WTC11 (cell line): ENCODE measurements around the gene GNA12. TPM values are rescaled to one million over a fixed set of nuclear protein-coding genes. Genes with fewer than 3 reads are reported as not detected.

Experiments used
- ATAC-seq: fragments of 200-7000 bp; cut with Tn5 transposase; 2 replicates; pipeline ENCODE4 v1.10.0; 2021; ENCODE audit warnings: mild to moderate bottlenecking, moderate library complexity
- CTCF ChIA-PET: fragments of 300-600 bp; sonication (Branson Sonifier 250); formaldehyde crosslinking; loops from one replicate; lab custom pipeline; 2021; ENCODE audit warnings: antibody characterized with exemption; lab: Charles Lee
- POLR2A ChIA-PET: fragments of 350-600 bp; sonication (Branson Sonifier 250); formaldehyde crosslinking; loops from one replicate; lab custom pipeline; 2021; ENCODE audit warnings: antibody characterized with exemption; lab: Charles Lee
- DNase-seq: peaks from one replicate; pipeline ENCODE4 v3.0.0; 2021; ENCODE audit warnings: low spot score
- H3K27ac Mint-ChIP-seq: 2 replicates; pipeline ENCODE4 v1.8.0; 2021; ENCODE audit warnings: mixed read lengths
- H3K27me3 Mint-ChIP-seq: 2 replicates; pipeline ENCODE4 v1.8.0; 2021; ENCODE audit warnings: low read depth, mild to moderate bottlenecking, moderate library complexity, mixed read lengths
- H3K36me3 Mint-ChIP-seq: 2 replicates; pipeline ENCODE4 v1.8.0; 2021; ENCODE audit warnings: mixed read lengths
- H3K4me1 Mint-ChIP-seq: 2 replicates; pipeline ENCODE4 v1.8.0; 2022; ENCODE audit warnings: mixed read lengths
- H3K4me3 Mint-ChIP-seq: 2 replicates; pipeline ENCODE4 v1.8.0; 2021; ENCODE audit warnings: mild to moderate bottlenecking, moderate library complexity, mixed read lengths
- H3K9me3 Mint-ChIP-seq: 2 replicates; pipeline ENCODE4 v1.8.0; 2021; ENCODE audit warnings: mixed read lengths
- KAT7 ChIP-seq: sonication (generic); formaldehyde crosslinking; IDR thresholded peaks from 2 replicates; pipeline ENCODE4 v1.8.1; 2023; ENCODE audit warnings: missing genetic modification reagents, mild to moderate bottlenecking, borderline replicate concordance
- MXD4 ChIP-seq: fragments of 250-450 bp; sonication (Bioruptor Pico); IDR thresholded peaks from 2 replicates; pipeline ENCODE4 v1.8.0; 2021; ENCODE audit warnings: mild to moderate bottlenecking, moderate library complexity, borderline replicate concordance
- NFATC4 ChIP-seq: fragments of 250-450 bp; sonication (Bioruptor Pico); IDR thresholded peaks from 2 replicates; pipeline ENCODE4 v1.9.0; 2021; ENCODE audit warnings: mild to moderate bottlenecking
- SMAD3 ChIP-seq: sonication (generic); formaldehyde crosslinking; IDR thresholded peaks from 2 replicates; pipeline ENCODE4 v1.8.0; 2022; ENCODE audit warnings: missing genetic modification reagents, mild to moderate bottlenecking, borderline replicate concordance
- SOX15 ChIP-seq: fragments of 250-450 bp; sonication (Bioruptor Pico); IDR thresholded peaks from 2 replicates; pipeline ENCODE4 v1.9.0; 2021; ENCODE audit warnings: mild to moderate bottlenecking
- TEAD4 ChIP-seq: sonication (generic); formaldehyde crosslinking; IDR thresholded peaks from 2 replicates; pipeline ENCODE4 v1.8.0; 2022; ENCODE audit warnings: mild to moderate bottlenecking, missing genetic modification reagents
- ZBTB21 ChIP-seq: sonication (generic); formaldehyde crosslinking; IDR thresholded peaks from 2 replicates; pipeline ENCODE4 v1.8.1; 2023; ENCODE audit warnings: mild to moderate bottlenecking, missing genetic modification reagents, borderline replicate concordance
- total RNA-seq: library from RNA; stranded (reverse); gene quantifications from 3 replicates; pipeline ENCODE4 v1.2.3, GENCODE V29; 2021
- TF ChIP-seq, protein P1 (sequence below): fragments of 200-600 bp; IDR thresholded peaks from 2 replicates; pipeline ENCODE4 v1.8.0; 2022; ENCODE audit warnings: antibody characterized with exemption
- TF ChIP-seq, protein P2 (sequence below): sonication (generic); formaldehyde crosslinking; IDR thresholded peaks from 2 replicates; pipeline ENCODE4 v1.8.1; 2022; ENCODE audit warnings: low read depth, mild to moderate bottlenecking, moderate library complexity, missing genetic modification reagents, borderline replicate concordance
- TF ChIP-seq, protein P3 (sequence below): sonication (generic); formaldehyde crosslinking; IDR thresholded peaks from 2 replicates; pipeline ENCODE4 v1.8.1; 2023; ENCODE audit warnings: mild to moderate bottlenecking, missing genetic modification reagents
- TF ChIP-seq, protein P4 (sequence below): sonication (generic); formaldehyde crosslinking; IDR thresholded peaks from 2 replicates; pipeline ENCODE4 v1.8.1; 2023; ENCODE audit warnings: mild to moderate bottlenecking, missing genetic modification reagents, moderate library complexity
- TF ChIP-seq, protein P5 (sequence below): sonication (generic); formaldehyde crosslinking; IDR thresholded peaks from 2 replicates; pipeline ENCODE4 v1.8.1; 2022; ENCODE audit warnings: missing genetic modification reagents, borderline replicate concordance
- TF ChIP-seq, protein P6 (sequence below): sonication (generic); formaldehyde crosslinking; IDR thresholded peaks from 2 replicates; pipeline ENCODE4 v1.8.1; 2023; ENCODE audit warnings: mild to moderate bottlenecking, missing genetic modification reagents
- TF ChIP-seq, protein P7 (sequence below): fragments of 250-450 bp; sonication (Bioruptor Pico); IDR thresholded peaks from 2 replicates; pipeline ENCODE4 v2.1.2; 2022; ENCODE audit warnings: mild to moderate bottlenecking, moderate library complexity

Gene GNA12
- total RNA-seq, 1 experiment from 2014 or later, result 99.6 TPM

DNA sequence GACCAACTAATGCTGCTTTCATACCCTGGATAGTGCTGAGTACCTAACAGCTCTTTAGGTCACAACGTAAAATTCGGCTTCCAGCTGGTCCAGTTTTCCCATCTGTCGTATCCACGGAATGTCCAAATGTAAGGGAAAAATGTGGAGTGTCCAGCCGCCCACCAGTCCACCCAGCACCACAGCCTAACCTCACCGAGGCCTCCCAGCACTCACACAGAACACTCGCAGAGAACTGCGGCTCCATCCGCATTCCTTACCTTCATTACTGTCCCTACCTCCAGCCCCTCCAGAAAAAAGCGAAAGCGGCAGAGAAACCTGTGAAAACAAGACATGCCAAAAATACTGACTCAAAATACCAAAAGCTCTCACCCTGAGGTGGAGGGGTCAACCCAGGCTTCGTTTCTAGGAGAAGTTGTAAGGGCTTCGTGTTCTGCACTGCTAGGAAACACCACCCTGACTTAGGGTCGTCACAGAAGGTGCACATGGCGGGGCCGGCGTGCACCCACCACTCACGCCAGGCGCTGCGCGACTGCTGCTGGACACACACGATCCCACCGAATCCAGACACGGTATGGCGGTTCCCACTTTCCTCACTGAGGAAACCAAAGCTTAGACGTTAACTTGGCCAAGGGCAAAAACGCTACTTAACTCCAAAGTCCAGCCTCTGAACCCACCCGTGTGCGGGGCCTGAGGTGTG is 82.2 kb downstream of the GNA12 start:
- H3K9me3 Mint-ChIP-seq, result no peaks in the 10 kb centered on the region
- peak overlapping the region; percentile 80 for H3K27ac Mint-ChIP-seq
- H3K4me1 Mint-ChIP-seq, result peaks cover 57% of the 10 kb centered on the region
- TF ChIP-seq SMAD3 (CRISPR knock-in tag) (no peak), TEAD4 (CRISPR knock-in tag) (no peak), KAT7 (CRISPR knock-in tag) (no peak), ZBTB21 (CRISPR knock-in tag) (no peak), MXD4 (CRISPR knock-in tag) (no peak), NFATC4 (CRISPR knock-in tag) (no peak), SOX15 (CRISPR knock-in tag) (no peak)
- TF ChIP-seq, protein P1, sequence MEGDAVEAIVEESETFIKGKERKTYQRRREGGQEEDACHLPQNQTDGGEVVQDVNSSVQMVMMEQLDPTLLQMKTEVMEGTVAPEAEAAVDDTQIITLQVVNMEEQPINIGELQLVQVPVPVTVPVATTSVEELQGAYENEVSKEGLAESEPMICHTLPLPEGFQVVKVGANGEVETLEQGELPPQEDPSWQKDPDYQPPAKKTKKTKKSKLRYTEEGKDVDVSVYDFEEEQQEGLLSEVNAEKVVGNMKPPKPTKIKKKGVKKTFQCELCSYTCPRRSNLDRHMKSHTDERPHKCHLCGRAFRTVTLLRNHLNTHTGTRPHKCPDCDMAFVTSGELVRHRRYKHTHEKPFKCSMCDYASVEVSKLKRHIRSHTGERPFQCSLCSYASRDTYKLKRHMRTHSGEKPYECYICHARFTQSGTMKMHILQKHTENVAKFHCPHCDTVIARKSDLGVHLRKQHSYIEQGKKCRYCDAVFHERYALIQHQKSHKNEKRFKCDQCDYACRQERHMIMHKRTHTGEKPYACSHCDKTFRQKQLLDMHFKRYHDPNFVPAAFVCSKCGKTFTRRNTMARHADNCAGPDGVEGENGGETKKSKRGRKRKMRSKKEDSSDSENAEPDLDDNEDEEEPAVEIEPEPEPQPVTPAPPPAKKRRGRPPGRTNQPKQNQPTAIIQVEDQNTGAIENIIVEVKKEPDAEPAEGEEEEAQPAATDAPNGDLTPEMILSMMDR, result no peak
- TF ChIP-seq, protein P2, sequence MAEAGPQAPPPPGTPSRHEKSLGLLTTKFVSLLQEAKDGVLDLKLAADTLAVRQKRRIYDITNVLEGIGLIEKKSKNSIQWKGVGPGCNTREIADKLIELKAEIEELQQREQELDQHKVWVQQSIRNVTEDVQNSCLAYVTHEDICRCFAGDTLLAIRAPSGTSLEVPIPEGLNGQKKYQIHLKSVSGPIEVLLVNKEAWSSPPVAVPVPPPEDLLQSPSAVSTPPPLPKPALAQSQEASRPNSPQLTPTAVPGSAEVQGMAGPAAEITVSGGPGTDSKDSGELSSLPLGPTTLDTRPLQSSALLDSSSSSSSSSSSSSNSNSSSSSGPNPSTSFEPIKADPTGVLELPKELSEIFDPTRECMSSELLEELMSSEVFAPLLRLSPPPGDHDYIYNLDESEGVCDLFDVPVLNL (CRISPR knock-in tag), result no peak
- TF ChIP-seq, protein P3, sequence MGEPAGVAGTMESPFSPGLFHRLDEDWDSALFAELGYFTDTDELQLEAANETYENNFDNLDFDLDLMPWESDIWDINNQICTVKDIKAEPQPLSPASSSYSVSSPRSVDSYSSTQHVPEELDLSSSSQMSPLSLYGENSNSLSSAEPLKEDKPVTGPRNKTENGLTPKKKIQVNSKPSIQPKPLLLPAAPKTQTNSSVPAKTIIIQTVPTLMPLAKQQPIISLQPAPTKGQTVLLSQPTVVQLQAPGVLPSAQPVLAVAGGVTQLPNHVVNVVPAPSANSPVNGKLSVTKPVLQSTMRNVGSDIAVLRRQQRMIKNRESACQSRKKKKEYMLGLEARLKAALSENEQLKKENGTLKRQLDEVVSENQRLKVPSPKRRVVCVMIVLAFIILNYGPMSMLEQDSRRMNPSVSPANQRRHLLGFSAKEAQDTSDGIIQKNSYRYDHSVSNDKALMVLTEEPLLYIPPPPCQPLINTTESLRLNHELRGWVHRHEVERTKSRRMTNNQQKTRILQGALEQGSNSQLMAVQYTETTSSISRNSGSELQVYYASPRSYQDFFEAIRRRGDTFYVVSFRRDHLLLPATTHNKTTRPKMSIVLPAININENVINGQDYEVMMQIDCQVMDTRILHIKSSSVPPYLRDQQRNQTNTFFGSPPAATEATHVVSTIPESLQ (CRISPR knock-in tag), result no peak
- TF ChIP-seq, protein P4, sequence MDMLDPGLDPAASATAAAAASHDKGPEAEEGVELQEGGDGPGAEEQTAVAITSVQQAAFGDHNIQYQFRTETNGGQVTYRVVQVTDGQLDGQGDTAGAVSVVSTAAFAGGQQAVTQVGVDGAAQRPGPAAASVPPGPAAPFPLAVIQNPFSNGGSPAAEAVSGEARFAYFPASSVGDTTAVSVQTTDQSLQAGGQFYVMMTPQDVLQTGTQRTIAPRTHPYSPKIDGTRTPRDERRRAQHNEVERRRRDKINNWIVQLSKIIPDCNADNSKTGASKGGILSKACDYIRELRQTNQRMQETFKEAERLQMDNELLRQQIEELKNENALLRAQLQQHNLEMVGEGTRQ, result no peak
- TF ChIP-seq, protein P5, sequence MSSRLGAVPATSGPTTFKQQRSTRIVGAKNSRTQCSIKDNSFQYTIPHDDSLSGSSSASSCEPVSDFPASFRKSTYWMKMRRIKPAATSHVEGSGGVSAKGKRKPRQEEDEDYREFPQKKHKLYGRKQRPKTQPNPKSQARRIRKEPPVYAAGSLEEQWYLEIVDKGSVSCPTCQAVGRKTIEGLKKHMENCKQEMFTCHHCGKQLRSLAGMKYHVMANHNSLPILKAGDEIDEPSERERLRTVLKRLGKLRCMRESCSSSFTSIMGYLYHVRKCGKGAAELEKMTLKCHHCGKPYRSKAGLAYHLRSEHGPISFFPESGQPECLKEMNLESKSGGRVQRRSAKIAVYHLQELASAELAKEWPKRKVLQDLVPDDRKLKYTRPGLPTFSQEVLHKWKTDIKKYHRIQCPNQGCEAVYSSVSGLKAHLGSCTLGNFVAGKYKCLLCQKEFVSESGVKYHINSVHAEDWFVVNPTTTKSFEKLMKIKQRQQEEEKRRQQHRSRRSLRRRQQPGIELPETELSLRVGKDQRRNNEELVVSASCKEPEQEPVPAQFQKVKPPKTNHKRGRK (CRISPR knock-in tag), result no peak
- TF ChIP-seq, protein P6, sequence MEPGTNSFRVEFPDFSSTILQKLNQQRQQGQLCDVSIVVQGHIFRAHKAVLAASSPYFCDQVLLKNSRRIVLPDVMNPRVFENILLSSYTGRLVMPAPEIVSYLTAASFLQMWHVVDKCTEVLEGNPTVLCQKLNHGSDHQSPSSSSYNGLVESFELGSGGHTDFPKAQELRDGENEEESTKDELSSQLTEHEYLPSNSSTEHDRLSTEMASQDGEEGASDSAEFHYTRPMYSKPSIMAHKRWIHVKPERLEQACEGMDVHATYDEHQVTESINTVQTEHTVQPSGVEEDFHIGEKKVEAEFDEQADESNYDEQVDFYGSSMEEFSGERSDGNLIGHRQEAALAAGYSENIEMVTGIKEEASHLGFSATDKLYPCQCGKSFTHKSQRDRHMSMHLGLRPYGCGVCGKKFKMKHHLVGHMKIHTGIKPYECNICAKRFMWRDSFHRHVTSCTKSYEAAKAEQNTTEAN (CRISPR knock-in tag), result no peak
- TF ChIP-seq, protein P7, sequence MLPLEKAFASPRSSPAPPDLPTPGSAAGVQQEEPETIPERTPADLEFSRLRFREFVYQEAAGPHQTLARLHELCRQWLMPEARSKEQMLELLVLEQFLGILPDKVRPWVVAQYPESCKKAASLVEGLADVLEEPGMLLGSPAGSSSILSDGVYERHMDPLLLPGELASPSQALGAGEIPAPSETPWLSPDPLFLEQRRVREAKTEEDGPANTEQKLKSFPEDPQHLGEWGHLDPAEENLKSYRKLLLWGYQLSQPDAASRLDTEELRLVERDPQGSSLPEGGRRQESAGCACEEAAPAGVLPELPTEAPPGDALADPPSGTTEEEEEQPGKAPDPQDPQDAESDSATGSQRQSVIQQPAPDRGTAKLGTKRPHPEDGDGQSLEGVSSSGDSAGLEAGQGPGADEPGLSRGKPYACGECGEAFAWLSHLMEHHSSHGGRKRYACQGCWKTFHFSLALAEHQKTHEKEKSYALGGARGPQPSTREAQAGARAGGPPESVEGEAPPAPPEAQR (CRISPR knock-in tag), result no peak
- TF ChIP-seq, all 79 proteins: peak for 0
- Mint-ChIP-seq H3K27me3 (no peaks in the 10 kb centered on the region), H3K36me3 (peaks cover 15% of the 10 kb centered on the region), H3K4me3 (no peak overlapping the region)
- no peak for DNase-seq
- ChIA-PET POLR2A (no interaction called here), CTCF (interaction anchor here (1.2 to 2.3 kb wide), 6 partner anchors 27 to 63 kb away, joined by 3 to 17 read pairs (median 6); no protein-coding TSS in a partner anchor)
- ATAC-seq, result no peak
